ENCODE data around the gene SNTG2. TPM values are rescaled to one million over a fixed set of nuclear protein-coding genes. Genes with fewer than 3 reads are reported as not detected.

SNTG2 gene
- total RNA-seq, 4 donors from 2014 or later = 1.7 to 5.9 (median 2.0) TPM; not detected in 1

GRCh38 chr2:1251520-1251919 is 300.9 kb downstream of the SNTG2 start:
- no peaks in the 10 kb centered on the region for H3K36me3 ChIP-seq
- no peak for TF ChIP-seq CTCF (IDR thresholded peaks at IDR 0.05)
- no peak for TF ChIP-seq POLR2A (IDR thresholded peaks at IDR 0.05)
- H3K9me3 ChIP-seq = no peaks in the 10 kb centered on the region
- peaks cover 0 to 6% (median 0%) of the 10 kb centered on the region in 4 donors for H3K27me3 ChIP-seq
- intact Hi-C loops (cut with DNase I) = no loop called here
- WGBS, 2 donors = 88 to 98% methylated on average over 3 to 5 of the region's 5 CpGs
- H3K4me1 ChIP-seq = no peaks in the 10 kb centered on the region
- no peak for DNase-seq
- no peak overlapping the region for H3K4me3 ChIP-seq
- no peak overlapping the region for H3K27ac ChIP-seq

GRCh38 chr2:1253629-1254028 is 303.0 kb downstream of the SNTG2 start:
- intact Hi-C loops (cut with DNase I) = no loop called here
- Histone ChIP-seq H3K27me3 (no peaks in the 10 kb centered on the region), H3K9me3 (no peaks in the 10 kb centered on the region), H3K4me1 (no peaks in the 10 kb centered on the region), H3K36me3 (no peaks in the 10 kb centered on the region), H3K27ac (no peak overlapping the region), H3K4me3 (no peak overlapping the region)
- TF ChIP-seq POLR2A (IDR thresholded peaks at IDR 0.05) (no peak), CTCF (IDR thresholded peaks at IDR 0.05) (no peak)
- 50 to 56% methylated on average over 4 of the region's 4 CpGs for WGBS, 2 donors
- DNase-seq = no peak

- no peaks in the 10 kb centered on the region for H3K27me3 ChIP-seq
- DNase-seq = no peak
- intact Hi-C loops (cut with DNase I) = no loop called here
- 59 to 60% methylated on average over 14 to 16 of the region's 18 CpGs for WGBS, 2 donors
- H3K9me3 ChIP-seq = no peaks in the 10 kb centered on the region
- no peaks in the 10 kb centered on the region for H3K36me3 ChIP-seq
- TF ChIP-seq POLR2A (IDR thresholded peaks at IDR 0.05) (no peak), CTCF (IDR thresholded peaks at IDR 0.05) (no peak)
- no peak overlapping the region for H3K4me3 ChIP-seq
- H3K27ac ChIP-seq = no peak overlapping the region
- no peaks in the 10 kb centered on the region for H3K4me1 ChIP-seq
These were observed 304.2 kb downstream of the SNTG2 start for GRCh38 chr2:1254662-1255343.

GRCh38 chr2:1256632-1257324 is 306.1 kb downstream of the SNTG2 start:
- H3K36me3 ChIP-seq = no peaks in the 10 kb centered on the region
- 61 to 67% methylated on average over 9 to 10 of the region's 10 CpGs for WGBS, 2 donors
- H3K4me3 ChIP-seq = no peak overlapping the region
- no peaks in the 10 kb centered on the region for H3K27me3 ChIP-seq
- H3K27ac ChIP-seq = no peak overlapping the region
- no peak for TF ChIP-seq POLR2A (IDR thresholded peaks at IDR 0.05)
- no peak for TF ChIP-seq CTCF (IDR thresholded peaks at IDR 0.05)
- no peaks in the 10 kb centered on the region for H3K9me3 ChIP-seq
- H3K4me1 ChIP-seq = no peaks in the 10 kb centered on the region
- intact Hi-C loops (cut with DNase I) = no loop called here
- no peak for DNase-seq

- no peak for DNase-seq
- no peak overlapping the region for H3K4me3 ChIP-seq
- no peaks in the 10 kb centered on the region for H3K4me1 ChIP-seq
- H3K27ac ChIP-seq = no peak overlapping the region
- WGBS, 2 donors = 69 to 73% methylated on average over 11 of the region's 11 CpGs
- H3K36me3 ChIP-seq = no peaks in the 10 kb centered on the region
- H3K9me3 ChIP-seq = no peaks in the 10 kb centered on the region
- intact Hi-C loops (cut with DNase I) = no loop called here
- H3K27me3 ChIP-seq = no peaks in the 10 kb centered on the region
- TF ChIP-seq CTCF (IDR thresholded peaks at IDR 0.05) (no peak), POLR2A (IDR thresholded peaks at IDR 0.05) (no peak)
These were observed 306.7 kb downstream of the SNTG2 start for GRCh38 chr2:1257334-1257733.

All from esophagus squamous epithelium (tissue), 5 donors.